Thyroid gland (tissue), 4 donors: Measurements from ENCODE around the gene SLAMF7.

ENCODE experiments used
- POLR2A ChIP-seq, 2 donors: fragments of 450-650 bp; IDR thresholded peaks; one replicate each; pipeline ENCODE4 v1.6.1; 2017; ENCODE audit warnings: antibody characterized with exemption in 2 of 2, mild to moderate bottlenecking in 2 of 2, moderate library complexity in 1 of 2
- TF ChIP-seq, protein P1 (sequence below), 6 experiments: fragments of 200-600 bp in 3 of 6; fragments of 450-650 bp in 3 of 6; sonication (generic) in 3 of 6; IDR thresholded peaks; one replicate each; pipeline ENCODE4 v1.5.1; 2016 to 2019; ENCODE audit warnings: antibody characterized with exemption in 6 of 6, mild to moderate bottlenecking in 2 of 6, inconsistent platforms in 1 of 6, moderate library complexity in 1 of 6

DNA sequence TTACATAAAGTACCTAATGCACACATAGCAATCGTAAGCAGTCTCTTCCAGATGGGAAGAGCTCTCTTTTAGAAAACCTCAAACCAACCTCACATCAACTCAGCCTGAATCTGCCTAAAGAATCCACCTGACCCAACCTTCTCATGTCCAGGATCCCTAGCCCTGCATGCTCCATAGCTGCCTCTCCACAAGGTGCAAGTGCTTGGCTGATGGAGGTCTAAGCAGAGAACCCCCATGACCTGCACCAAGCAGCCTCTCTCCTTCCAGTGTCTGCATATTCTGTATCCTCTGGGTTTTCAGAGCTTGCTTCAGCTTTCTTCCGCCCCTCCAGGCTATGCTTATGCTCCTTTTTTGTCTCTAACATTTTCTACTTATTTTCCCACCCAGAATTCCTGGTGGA is 59.4 kb downstream of the SLAMF7 start:
- TF ChIP-seq, protein P1, sequence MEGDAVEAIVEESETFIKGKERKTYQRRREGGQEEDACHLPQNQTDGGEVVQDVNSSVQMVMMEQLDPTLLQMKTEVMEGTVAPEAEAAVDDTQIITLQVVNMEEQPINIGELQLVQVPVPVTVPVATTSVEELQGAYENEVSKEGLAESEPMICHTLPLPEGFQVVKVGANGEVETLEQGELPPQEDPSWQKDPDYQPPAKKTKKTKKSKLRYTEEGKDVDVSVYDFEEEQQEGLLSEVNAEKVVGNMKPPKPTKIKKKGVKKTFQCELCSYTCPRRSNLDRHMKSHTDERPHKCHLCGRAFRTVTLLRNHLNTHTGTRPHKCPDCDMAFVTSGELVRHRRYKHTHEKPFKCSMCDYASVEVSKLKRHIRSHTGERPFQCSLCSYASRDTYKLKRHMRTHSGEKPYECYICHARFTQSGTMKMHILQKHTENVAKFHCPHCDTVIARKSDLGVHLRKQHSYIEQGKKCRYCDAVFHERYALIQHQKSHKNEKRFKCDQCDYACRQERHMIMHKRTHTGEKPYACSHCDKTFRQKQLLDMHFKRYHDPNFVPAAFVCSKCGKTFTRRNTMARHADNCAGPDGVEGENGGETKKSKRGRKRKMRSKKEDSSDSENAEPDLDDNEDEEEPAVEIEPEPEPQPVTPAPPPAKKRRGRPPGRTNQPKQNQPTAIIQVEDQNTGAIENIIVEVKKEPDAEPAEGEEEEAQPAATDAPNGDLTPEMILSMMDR (IDR thresholded peaks at IDR 0.05), result no peak
- TF ChIP-seq POLR2A (IDR thresholded peaks at IDR 0.05), result no peak
